HG02798 (cell line): ENCODE measurements around the gene MPC2.
"Not testable (repeated sequence)": the region's sequence is repeated elsewhere in the genome, so short reads cannot be mapped to it uniquely, and the experiment has no call there.

Source experiments
- ATAC-seq: cut with Tn5 transposase; IDR thresholded peaks from one replicate; pipeline ENCODE4 v1.9.1; 2021; ENCODE audit warnings: mild to moderate bottlenecking; ENCODE audit not compliant: unreplicated experiment, poor library complexity

MPC2 gene

GRCh38 chr1:167935216-167936067, 1.4 kb downstream of the MPC2 start:
- ATAC-seq = peak; percentile 8

- ATAC-seq = no peak
Observed at GRCh38 chr1:167934426-167935215, 2.3 kb downstream of the MPC2 start.

- no peak for ATAC-seq
Observed at GRCh38 chr1:167933788-167934187, 3.1 kb downstream of the MPC2 start.

- ATAC-seq = no peak
Observed at GRCh38 chr1:167929725-167930124, 7.1 kb downstream of the MPC2 start.

- ATAC-seq = not testable (repeated sequence)
Observed at GRCh38 chr1:167928919-167929318, 8.0 kb downstream of the MPC2 start.

GRCh38 chr1:167928457-167928852, 8.4 kb downstream of the MPC2 start:
- ATAC-seq = no peak

- peak; percentile 53 for ATAC-seq
Observed at GRCh38 chr1:167927046-167927754, 9.7 kb downstream of the MPC2 start.

GRCh38 chr1:167926486-167926997, 10.3 kb downstream of the MPC2 start:
- ATAC-seq = no peak

GRCh38 chr1:167924543-167925231, 12.2 kb downstream of the MPC2 start:
- ATAC-seq = no peak

GRCh38 chr1:167924102-167924501, 12.8 kb downstream of the MPC2 start:
- no peak for ATAC-seq

- ATAC-seq = no peak
Observed at GRCh38 chr1:167923324-167924056, 13.4 kb downstream of the MPC2 start.

- ATAC-seq = no peak
Observed at GRCh38 chr1:167922611-167923074, 14.2 kb downstream of the MPC2 start.

- ATAC-seq = no peak
Observed at GRCh38 chr1:167922023-167922422, 14.8 kb downstream of the MPC2 start.

- ATAC-seq = no peak
Observed at GRCh38 chr1:167916766-167917511, 19.9 kb downstream of the MPC2 start.

- ATAC-seq = no peak
Observed at GRCh38 chr1:167915569-167915968, 21.3 kb downstream of the MPC2 start.

GRCh38 chr1:167913895-167914496, 22.9 kb downstream of the MPC2 start, which contains the start of gene ADCY10:
TSS of gene ADCY10 (minus strand) at chr1:167914134. CDS start at chr1:167905140, 8,994 bp downstream.
- ATAC-seq = no peak

- ATAC-seq = no peak
Observed at GRCh38 chr1:167912294-167912693, 24.6 kb downstream of the MPC2 start.

- ATAC-seq = no peak
Observed at GRCh38 chr1:167911413-167911812, 25.5 kb downstream of the MPC2 start.
